WTC11 (cell line): ENCODE results near the gene PRKCZ. TPM values are rescaled to one million over a fixed set of nuclear protein-coding genes. Genes with fewer than 3 reads are reported as not detected.

Experiments
- ATAC-seq: fragments of 200-7000 bp; cut with Tn5 transposase; 2 replicates; pipeline ENCODE4 v1.10.0; 2021; ENCODE audit warnings: mild to moderate bottlenecking, moderate library complexity
- CTCF ChIA-PET: fragments of 300-600 bp; sonication (Branson Sonifier 250); formaldehyde crosslinking; loops from one replicate; lab custom pipeline; 2021; ENCODE audit warnings: antibody characterized with exemption; lab: Charles Lee
- POLR2A ChIA-PET: fragments of 350-600 bp; sonication (Branson Sonifier 250); formaldehyde crosslinking; loops from one replicate; lab custom pipeline; 2021; ENCODE audit warnings: antibody characterized with exemption; lab: Charles Lee
- DNase-seq: peaks from one replicate; pipeline ENCODE4 v3.0.0; 2021; ENCODE audit warnings: low spot score
- H3K27ac Mint-ChIP-seq: 2 replicates; pipeline ENCODE4 v1.8.0; 2021; ENCODE audit warnings: mixed read lengths
- H3K27me3 Mint-ChIP-seq: 2 replicates; pipeline ENCODE4 v1.8.0; 2021; ENCODE audit warnings: low read depth, mild to moderate bottlenecking, moderate library complexity, mixed read lengths
- H3K36me3 Mint-ChIP-seq: 2 replicates; pipeline ENCODE4 v1.8.0; 2021; ENCODE audit warnings: mixed read lengths
- H3K4me1 Mint-ChIP-seq: 2 replicates; pipeline ENCODE4 v1.8.0; 2022; ENCODE audit warnings: mixed read lengths
- H3K4me3 Mint-ChIP-seq: 2 replicates; pipeline ENCODE4 v1.8.0; 2021; ENCODE audit warnings: mild to moderate bottlenecking, moderate library complexity, mixed read lengths
- H3K9me3 Mint-ChIP-seq: 2 replicates; pipeline ENCODE4 v1.8.0; 2021; ENCODE audit warnings: mixed read lengths
- AFF4 ChIP-seq: sonication (generic); formaldehyde crosslinking; IDR thresholded peaks from 2 replicates; pipeline ENCODE4 v1.8.1; 2023; ENCODE audit warnings: mild to moderate bottlenecking, missing genetic modification reagents, borderline replicate concordance
- ATF3 ChIP-seq: sonication (generic); formaldehyde crosslinking; conservative IDR thresholded peaks from 2 replicates; pipeline ENCODE4 v1.8.1; 2022; ENCODE audit warnings: mild to moderate bottlenecking, missing genetic modification reagents
- FOXJ3 ChIP-seq: sonication (generic); formaldehyde crosslinking; IDR thresholded peaks from 2 replicates; pipeline ENCODE4 v1.9.0; 2021; ENCODE audit warnings: missing genetic modification reagents, mild to moderate bottlenecking, borderline replicate concordance
- GABPB1 ChIP-seq: sonication (generic); formaldehyde crosslinking; IDR thresholded peaks from 2 replicates; pipeline ENCODE4 v1.8.1; 2023; ENCODE audit warnings: mild to moderate bottlenecking, missing genetic modification reagents
- GRHL2 ChIP-seq: fragments of 250-450 bp; sonication (Bioruptor Pico); IDR thresholded peaks from 2 replicates; pipeline ENCODE4 v1.8.0; 2022; ENCODE audit warnings: mild to moderate bottlenecking, moderate library complexity; ENCODE audit not compliant: insufficient replicate concordance, severe bottlenecking
- HMGXB4 ChIP-seq: sonication (generic); formaldehyde crosslinking; IDR thresholded peaks from 2 replicates; pipeline ENCODE4 v1.8.1; 2023; ENCODE audit warnings: mild to moderate bottlenecking, moderate library complexity, missing genetic modification reagents
- KAT7 ChIP-seq: sonication (generic); formaldehyde crosslinking; IDR thresholded peaks from 2 replicates; pipeline ENCODE4 v1.8.1; 2023; ENCODE audit warnings: missing genetic modification reagents, mild to moderate bottlenecking, borderline replicate concordance
- MAX ChIP-seq: sonication (generic); formaldehyde crosslinking; IDR thresholded peaks from 2 replicates; pipeline ENCODE4 v1.8.0; 2022; ENCODE audit warnings: mild to moderate bottlenecking, missing genetic modification reagents
- MXD4 ChIP-seq: fragments of 250-450 bp; sonication (Bioruptor Pico); IDR thresholded peaks from 2 replicates; pipeline ENCODE4 v1.8.0; 2021; ENCODE audit warnings: mild to moderate bottlenecking, moderate library complexity, borderline replicate concordance
- NR2C2 ChIP-seq: sonication (generic); formaldehyde crosslinking; IDR thresholded peaks from 2 replicates; pipeline ENCODE4 v1.8.0; 2022; ENCODE audit warnings: mild to moderate bottlenecking, missing genetic modification reagents
- NR3C1 ChIP-seq: sonication (generic); formaldehyde crosslinking; conservative IDR thresholded peaks from 2 replicates; pipeline ENCODE4 v1.8.1; 2023; ENCODE audit warnings: low read depth, mild to moderate bottlenecking, missing genetic modification reagents
- PREB ChIP-seq: sonication (generic); formaldehyde crosslinking; IDR thresholded peaks from 2 replicates; pipeline ENCODE4 v1.8.1; 2022; ENCODE audit warnings: mild to moderate bottlenecking, missing genetic modification reagents, moderate library complexity, borderline replicate concordance
- RELA ChIP-seq: sonication (generic); formaldehyde crosslinking; IDR thresholded peaks from 2 replicates; pipeline ENCODE4 v1.8.1; 2022; ENCODE audit warnings: missing genetic modification reagents, mild to moderate bottlenecking, borderline replicate concordance
- SOX15 ChIP-seq: fragments of 250-450 bp; sonication (Bioruptor Pico); IDR thresholded peaks from 2 replicates; pipeline ENCODE4 v1.9.0; 2021; ENCODE audit warnings: mild to moderate bottlenecking
- USF2 ChIP-seq: sonication (generic); formaldehyde crosslinking; IDR thresholded peaks from 2 replicates; pipeline ENCODE4 v1.8.1; 2023; ENCODE audit warnings: mild to moderate bottlenecking, missing genetic modification reagents, moderate library complexity
- ZBTB43 ChIP-seq: sonication (generic); formaldehyde crosslinking; IDR thresholded peaks from 2 replicates; pipeline ENCODE4 v1.8.1; 2023; ENCODE audit warnings: mild to moderate bottlenecking, missing genetic modification reagents
- ZMAT4 ChIP-seq: fragments of 250-450 bp; sonication (Bioruptor Pico); IDR thresholded peaks from 2 replicates; pipeline ENCODE4 v1.9.0; 2021; ENCODE audit warnings: mild to moderate bottlenecking
- ZNF416 ChIP-seq: fragments of 250-450 bp; sonication (Bioruptor Pico); IDR thresholded peaks from 2 replicates; pipeline ENCODE4 v1.9.0; 2021; ENCODE audit warnings: mild to moderate bottlenecking, inconsistent platforms
- total RNA-seq: library from RNA; stranded (reverse); gene quantifications from 3 replicates; pipeline ENCODE4 v1.2.3, GENCODE V29; 2021

PRKCZ gene
- total RNA-seq, 1 experiment from 2014 or later: 52.5 TPM

- TF ChIP-seq PREB: no peak
- TF ChIP-seq NR3C1 (CRISPR knock-in tag): no peak
- no peak for TF ChIP-seq FOXJ3 (CRISPR knock-in tag)
- no peak for TF ChIP-seq RELA
- no peak for TF ChIP-seq AFF4 (CRISPR knock-in tag)
Observed at GRCh38 chr1:2202843-2203601, 152.8 kb downstream of the PRKCZ start (continued).

- ChIA-PET POLR2A (interaction anchor here (0.5 to 1.8 kb wide), 4 partner anchors 9 to 75 kb away, joined by 3 to 6 read pairs (median 4); partner anchors contain the start of gene FAAP20), CTCF (interaction anchor here (0.9 to 4.5 kb wide), 10 partner anchors 8 to 1116 kb away, joined by 3 to 46 read pairs (median 4); partner anchors contain the start of gene FAAP20)
- DNase-seq (no peak), ATAC-seq (no peak)
- Mint-ChIP-seq H3K4me3 (peak overlapping the region; percentile 60), H3K36me3 (no peaks in the 10 kb centered on the region), H3K4me1 (peaks cover 20% of the 10 kb centered on the region), H3K9me3 (no peaks in the 10 kb centered on the region), H3K27ac (peak overlapping the region; percentile 49; the same call in 1 of the 2 replicates), H3K27me3 (peaks cover 15% of the 10 kb centered on the region)
- TF ChIP-seq KAT7 (CRISPR knock-in tag) (0 out of 2 replicates have a peak, but pooled peaks have one; percentile 7), GRHL2 (no peak)
Observed at GRCh38 chr1:2203671-2204414, 153.6 kb downstream of the PRKCZ start.

GRCh38 chr1:2204415-2205190 lies 154.4 kb downstream of the PRKCZ start:
- Mint-ChIP-seq H3K27me3 (peaks cover 15% of the 10 kb centered on the region), H3K4me3 (peak overlapping the region; percentile 60), H3K4me1 (peaks cover 19% of the 10 kb centered on the region), H3K36me3 (no peaks in the 10 kb centered on the region), H3K27ac (peak overlapping the region; percentile 49; the same call in 1 of the 2 replicates), H3K9me3 (no peaks in the 10 kb centered on the region)
- POLR2A ChIA-PET: interaction anchor here (0.7 to 1.8 kb wide), 6 partner anchors 9 to 102 kb away, joined by 3 to 6 read pairs (median 4); partner anchors contain the start of genes FAAP20 and SKI
- CTCF ChIA-PET: interaction anchor here (0.6 to 4.5 kb wide), 12 partner anchors 9 to 1115 kb away, joined by 3 to 46 read pairs (median 4); partner anchors contain the start of gene FAAP20
- ATAC-seq (peak; percentile 76), DNase-seq (peak; percentile 90)
- TF ChIP-seq ATF3 (no peak), SOX15 (CRISPR knock-in tag) (no peak), GRHL2 (no peak), NR2C2 (CRISPR knock-in tag) (no peak), ZBTB43 (CRISPR knock-in tag) (no peak), GABPB1 (CRISPR knock-in tag) (no peak), ZMAT4 (CRISPR knock-in tag) (no peak), MXD4 (CRISPR knock-in tag) (no peak), ZNF416 (CRISPR knock-in tag) (no peak), MAX (CRISPR knock-in tag) (peak; percentile 52; the same call in 1 of the 2 replicates), USF2 (0 out of 2 replicates have a peak, but pooled peaks have one; percentile 33), HMGXB4 (CRISPR knock-in tag) (no peak)
